ENCODE measurements around the gene CACNA2D4.

GRCh38 chr12:1832801-1833595 is 85.5 kb downstream of the CACNA2D4 start:
- TF ChIP-seq EP300 (IDR thresholded peaks at IDR 0.05) = no peak
- no peak for TF ChIP-seq CTCF (IDR thresholded peaks at IDR 0.05)
- TF ChIP-seq POLR2A (IDR thresholded peaks at IDR 0.05) = no peak
